ENCODE data around the gene NUDT3. TPM values are rescaled to one million over a fixed set of nuclear protein-coding genes. Genes with fewer than 3 reads are reported as not detected.

NUDT3 gene
- total RNA-seq, 1 experiment from 2014 or later = 23.6 TPM

DNA sequence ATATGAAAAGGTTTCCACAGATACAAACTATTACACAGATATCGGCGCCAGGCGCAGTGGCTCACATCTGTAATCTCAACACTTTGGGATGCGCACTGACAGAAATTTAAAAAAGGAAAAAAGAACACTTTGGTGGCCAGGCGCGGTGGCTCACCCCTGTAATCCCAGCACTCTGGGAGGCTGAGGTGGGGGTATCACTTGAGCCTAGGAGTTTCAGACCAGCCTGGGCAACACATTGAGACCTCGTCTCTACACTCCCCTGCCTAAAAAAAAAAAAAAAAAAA, 41.6 kb downstream of the NUDT3 start:
- Mint-ChIP-seq H3K36me3 (ENCODE audit: insufficient read depth, unreplicated experiment) (peaks cover 8% of the 10 kb centered on the region), H3K4me1 (ENCODE audit: insufficient read depth, unreplicated experiment) (peaks cover 8% of the 10 kb centered on the region), H3K27ac (ENCODE audit: low read depth, unreplicated experiment) (no peak overlapping the region), H3K9me3 (ENCODE audit: unreplicated experiment) (no peaks in the 10 kb centered on the region), H3K27me3 (ENCODE audit: insufficient read depth, unreplicated experiment) (no peaks in the 10 kb centered on the region), H3K4me3 (ENCODE audit: unreplicated experiment) (no peak overlapping the region)
- CTCF ChIA-PET = interaction anchor here (0.7 to 1.1 kb wide), 2 partner anchors 102 to 154 kb away, joined by 4 to 6 read pairs; no protein-coding TSS in a partner anchor
- no peak for TF ChIP-seq CTCF (IDR thresholded peaks at IDR 0.05; ENCODE audit: unreplicated experiment)
- no TSS peak for BruUV-seq (replicated peaks)
- POLR2A ChIA-PET = interaction anchor here (1.1 kb wide), 1 partner anchor 40 kb away, joined by 4 read pairs; no protein-coding TSS in a partner anchor
- DNase-seq (ENCODE audit: unreplicated experiment) = no peak
- intact Hi-C loops (cut with micrococcal nuclease) = no loop called here

DNA sequence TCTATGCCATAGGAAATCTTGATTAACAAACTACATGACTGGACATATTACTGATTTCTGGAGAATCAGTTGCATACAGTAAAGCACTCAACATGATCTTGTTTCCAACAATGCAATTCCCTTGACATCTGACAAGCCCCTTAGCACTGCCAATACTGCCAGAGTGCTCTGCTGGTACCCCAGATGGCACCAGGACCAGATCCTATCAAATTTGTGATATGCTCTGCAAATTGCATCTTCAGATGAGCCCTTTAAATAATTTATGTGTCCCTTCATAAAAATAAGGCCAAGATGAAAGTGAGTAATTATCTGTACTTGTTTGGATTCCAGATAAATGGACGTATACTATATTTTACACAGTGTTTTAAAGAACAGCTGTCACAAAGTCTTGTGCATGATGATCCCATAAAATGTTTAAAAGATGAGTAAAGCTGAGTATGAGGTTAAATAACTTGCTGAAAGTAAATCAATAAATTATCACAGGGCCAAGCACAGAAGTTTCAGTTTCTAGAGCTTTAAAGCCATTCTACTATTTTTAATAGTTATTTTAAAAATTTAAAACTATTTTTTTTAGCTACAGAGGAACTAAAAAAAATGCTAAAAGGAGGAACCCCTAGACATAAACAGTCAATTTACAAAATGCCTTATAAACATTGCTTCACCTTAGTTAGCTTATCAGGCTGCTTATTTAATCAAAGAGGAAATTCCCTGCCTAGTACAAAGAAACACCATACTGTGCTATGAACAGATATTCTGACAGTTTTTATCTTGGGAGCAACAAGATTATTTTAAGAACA, 42.1 kb downstream of the NUDT3 start:
- H3K4me1 Mint-ChIP-seq (ENCODE audit: insufficient read depth, unreplicated experiment) = peaks cover 8% of the 10 kb centered on the region
- H3K27me3 Mint-ChIP-seq (ENCODE audit: insufficient read depth, unreplicated experiment) = no peaks in the 10 kb centered on the region
- no peak overlapping the region for H3K27ac Mint-ChIP-seq (ENCODE audit: low read depth, unreplicated experiment)
- no peak for DNase-seq (ENCODE audit: unreplicated experiment)
- no peaks in the 10 kb centered on the region for H3K9me3 Mint-ChIP-seq (ENCODE audit: unreplicated experiment)
- CTCF ChIA-PET = interaction anchor here (1.1 kb wide), 1 partner anchor 154 kb away, joined by 4 read pairs; no protein-coding TSS in a partner anchor
- POLR2A ChIA-PET = interaction anchor here (1.1 kb wide), 1 partner anchor 41 kb away, joined by 4 read pairs; no protein-coding TSS in a partner anchor
- no peak overlapping the region for H3K4me3 Mint-ChIP-seq (ENCODE audit: unreplicated experiment)
- BruUV-seq (replicated peaks) = no TSS peak
- H3K36me3 Mint-ChIP-seq (ENCODE audit: insufficient read depth, unreplicated experiment) = peaks cover 8% of the 10 kb centered on the region
- intact Hi-C loops (cut with micrococcal nuclease) = no loop called here
- TF ChIP-seq CTCF (IDR thresholded peaks at IDR 0.05; ENCODE audit: unreplicated experiment) = no peak

DNA sequence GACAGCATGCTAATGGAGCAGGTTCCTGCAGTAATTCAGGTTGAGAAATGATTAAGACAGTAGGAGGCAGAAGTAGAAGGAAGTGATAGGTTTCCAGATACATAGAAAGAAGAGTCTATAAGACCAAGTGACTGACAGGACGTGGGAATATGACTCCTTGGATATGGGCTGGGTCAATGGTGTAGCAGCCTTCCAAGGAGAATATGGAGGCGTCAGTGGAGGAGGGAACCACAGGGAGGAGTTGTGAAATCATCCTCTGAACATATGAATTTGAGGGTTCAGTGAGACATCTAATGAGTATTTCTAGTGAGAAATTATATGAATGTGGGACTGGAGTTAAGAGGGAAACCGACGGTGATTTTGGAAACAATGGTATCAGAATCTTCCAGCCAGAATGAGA, 43.3 kb downstream of the NUDT3 start:
- no peak for TF ChIP-seq CTCF (IDR thresholded peaks at IDR 0.05; ENCODE audit: unreplicated experiment)
- Mint-ChIP-seq H3K9me3 (ENCODE audit: unreplicated experiment) (no peaks in the 10 kb centered on the region), H3K27me3 (ENCODE audit: insufficient read depth, unreplicated experiment) (no peaks in the 10 kb centered on the region), H3K36me3 (ENCODE audit: insufficient read depth, unreplicated experiment) (peaks cover 8% of the 10 kb centered on the region), H3K4me3 (ENCODE audit: unreplicated experiment) (no peak overlapping the region), H3K27ac (ENCODE audit: low read depth, unreplicated experiment) (peak overlapping the region; percentile 11), H3K4me1 (ENCODE audit: insufficient read depth, unreplicated experiment) (peaks cover 8% of the 10 kb centered on the region)
- BruUV-seq (replicated peaks) = no TSS peak
- intact Hi-C loops (cut with micrococcal nuclease) = no loop called here
- POLR2A ChIA-PET = no interaction called here
- CTCF ChIA-PET = no interaction called here
- peak; percentile 30 for DNase-seq (ENCODE audit: unreplicated experiment)

DNA sequence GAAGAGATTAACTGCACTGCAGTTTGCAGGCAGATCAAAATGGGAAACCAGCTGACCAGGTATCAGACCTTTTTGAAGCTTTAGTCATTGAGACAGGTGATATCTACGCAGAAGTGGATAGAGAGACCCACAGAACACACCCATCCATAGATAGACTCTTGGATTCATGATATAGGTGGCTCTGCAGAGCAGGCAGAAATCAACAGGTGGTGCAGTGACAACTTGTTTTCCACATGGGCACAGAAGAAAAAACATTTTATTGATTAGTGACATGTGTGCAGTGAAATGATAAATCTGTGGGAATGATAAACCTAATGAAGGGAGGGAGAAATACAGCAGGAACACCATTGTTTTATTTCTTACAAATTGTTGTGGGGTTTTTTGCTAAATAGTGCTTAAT, 45.2 kb downstream of the NUDT3 start:
- intact Hi-C loops (cut with micrococcal nuclease) = no loop called here
- no peak for DNase-seq (ENCODE audit: unreplicated experiment)
- no peak for TF ChIP-seq CTCF (IDR thresholded peaks at IDR 0.05; ENCODE audit: unreplicated experiment)
- Mint-ChIP-seq H3K4me1 (ENCODE audit: insufficient read depth, unreplicated experiment) (peaks cover 15% of the 10 kb centered on the region), H3K4me3 (ENCODE audit: unreplicated experiment) (no peak overlapping the region), H3K9me3 (ENCODE audit: unreplicated experiment) (no peaks in the 10 kb centered on the region), H3K27me3 (ENCODE audit: insufficient read depth, unreplicated experiment) (no peaks in the 10 kb centered on the region), H3K36me3 (ENCODE audit: insufficient read depth, unreplicated experiment) (peaks cover 7% of the 10 kb centered on the region), H3K27ac (ENCODE audit: low read depth, unreplicated experiment) (no peak overlapping the region)
- CTCF ChIA-PET = interaction anchor here (0.7 kb wide), 1 partner anchor 124 kb away, joined by 4 read pairs; no protein-coding TSS in a partner anchor
- BruUV-seq (replicated peaks) = no TSS peak
- POLR2A ChIA-PET = interaction anchor here (0.9 kb wide), 1 partner anchor 21 kb away, joined by 5 read pairs; no protein-coding TSS in a partner anchor
